OCI-LY7 (cell line): ENCODE data around the gene LRRC34.

Experiments used
- CTCF ChIP-seq: fragments of 200-600 bp; sonication (generic); conservative IDR thresholded peaks from 2 replicates; pipeline ENCODE4 v1.5.1; 2014; ENCODE audit warnings: mild to moderate bottlenecking, antibody characterized with exemption, low read length, moderate library complexity, mixed read lengths
- EZH2phosphoT487 ChIP-seq: fragments of 200-600 bp; sonication (generic); IDR thresholded peaks from 2 replicates; pipeline ENCODE4 v1.6.1; 2018; ENCODE audit warnings: low read depth, borderline replicate concordance, mild to moderate bottlenecking, mixed run types, antibody characterized with exemption, low read length, moderate library complexity, mixed read lengths

GRCh38 chr3:169811631-169812331 is 923 bp downstream of the LRRC34 start:
- no peak for TF ChIP-seq EZH2phosphoT487
- no peak for TF ChIP-seq CTCF
